ENCODE results near the gene GRK2.

GRK2 gene

GRCh38 chr11:67261640-67261945 lies 4.7 kb upstream of the GRK2 start:
- no peak for DNase-seq (ENCODE audit: low spot score)
- TF ChIP-seq CTCF (conservative IDR thresholded peaks at IDR 0.05; ENCODE audit: low read depth): peak; percentile 30
- ChIA-PET POLR2A (ENCODE audit: low non-redundant PET) (interaction anchor here (0.5 kb wide), 1 partner anchor 56 kb away, joined by 3 read pairs; no protein-coding TSS in a partner anchor), CTCF (interaction anchor here (0.6 to 3.1 kb wide), 9 partner anchors 8 to 453 kb away, joined by 3 to 27 read pairs (median 5); partner anchors contain the start of gene RHOD)
- H3K27ac ChIP-seq: peak overlapping the region; percentile 96

GRCh38 chr11:67261946-67262681 lies 4.2 kb upstream of the GRK2 start:
- ChIA-PET CTCF (interaction anchor here (0.6 to 3.1 kb wide), 13 partner anchors 8 to 206 kb away, joined by 3 to 27 read pairs (median 4); partner anchors contain the start of gene RHOD), POLR2A (ENCODE audit: low non-redundant PET) (interaction anchor here (0.5 to 0.6 kb wide), 2 partner anchors 55 to 71 kb away, joined by 3 to 4 read pairs; no protein-coding TSS in a partner anchor)
- H3K27ac ChIP-seq: peak overlapping the region; percentile 96
- no peak for TF ChIP-seq CTCF (conservative IDR thresholded peaks at IDR 0.05; ENCODE audit: low read depth)
- DNase-seq (ENCODE audit: low spot score): no peak

GRCh38 chr11:67262731-67263675 lies 3.3 kb upstream of the GRK2 start:
- ChIA-PET POLR2A (ENCODE audit: low non-redundant PET) (interaction anchor here (0.6 kb wide), 1 partner anchor 70 kb away, joined by 4 read pairs; no protein-coding TSS in a partner anchor), CTCF (interaction anchor here (0.6 to 3.1 kb wide), 14 partner anchors 9 to 209 kb away, joined by 3 to 27 read pairs (median 4); no protein-coding TSS in a partner anchor)
- peak overlapping the region; percentile 96 for H3K27ac ChIP-seq
- peak; percentile 88 for DNase-seq (ENCODE audit: low spot score)
- peak; percentile 92 for TF ChIP-seq CTCF (conservative IDR thresholded peaks at IDR 0.05; ENCODE audit: low read depth)

GRCh38 chr11:67264260-67264659 lies 2.0 kb upstream of the GRK2 start:
- ChIA-PET CTCF (interaction anchor here (0.6 to 3.1 kb wide), 6 partner anchors 15 to 212 kb away, joined by 3 to 27 read pairs (median 4); no protein-coding TSS in a partner anchor), POLR2A (ENCODE audit: low non-redundant PET) (no interaction called here)
- peak overlapping the region; percentile 96 for H3K27ac ChIP-seq
- no peak for TF ChIP-seq CTCF (conservative IDR thresholded peaks at IDR 0.05; ENCODE audit: low read depth)
- no peak for DNase-seq (ENCODE audit: low spot score)

GRCh38 chr11:67264877-67265632 lies 1.2 kb upstream of the GRK2 start:
- TF ChIP-seq CTCF (conservative IDR thresholded peaks at IDR 0.05; ENCODE audit: low read depth): no peak
- peak; percentile 66 for DNase-seq (ENCODE audit: low spot score)
- H3K27ac ChIP-seq: peak overlapping the region; percentile 96
- ChIA-PET POLR2A (ENCODE audit: low non-redundant PET) (interaction anchor here (0.5 to 1.3 kb wide), 2 partner anchors 52 to 119 kb away, joined by 3 to 4 read pairs; no protein-coding TSS in a partner anchor), CTCF (interaction anchor here (0.7 to 2.6 kb wide), 2 partner anchors 16 to 53 kb away, joined by 4 to 15 read pairs; no protein-coding TSS in a partner anchor)

Measured in RWPE1 (cell line).